A549 (cell line): ENCODE measurements around the gene ZNF532.

Experiments
- CTCF ChIP-seq: fragments of >200 bp; sonication (Bioruptor Twin); formaldehyde crosslinking; IDR thresholded peaks from 3 replicates; pipeline ENCODE4 v1.5.1; 2016
- EP300 ChIP-seq, 2 experiments: fragments of >200 bp; sonication (Bioruptor Twin); formaldehyde crosslinking; IDR thresholded peaks; 2 replicates in 1 of 2; 3 replicates in 1 of 2; pipeline ENCODE4 v1.6.1; 2016 to 2017
- GATA3 ChIP-seq: IDR thresholded peaks from 2 replicates; pipeline ENCODE4 v1.6.1; 2012; ENCODE audit warnings: borderline replicate concordance
- USF2 ChIP-seq: fragments of 450-650 bp; IDR thresholded peaks from 2 replicates; pipeline ENCODE4 v1.6.1; 2014; ENCODE audit warnings: antibody characterized with exemption

DNA sequence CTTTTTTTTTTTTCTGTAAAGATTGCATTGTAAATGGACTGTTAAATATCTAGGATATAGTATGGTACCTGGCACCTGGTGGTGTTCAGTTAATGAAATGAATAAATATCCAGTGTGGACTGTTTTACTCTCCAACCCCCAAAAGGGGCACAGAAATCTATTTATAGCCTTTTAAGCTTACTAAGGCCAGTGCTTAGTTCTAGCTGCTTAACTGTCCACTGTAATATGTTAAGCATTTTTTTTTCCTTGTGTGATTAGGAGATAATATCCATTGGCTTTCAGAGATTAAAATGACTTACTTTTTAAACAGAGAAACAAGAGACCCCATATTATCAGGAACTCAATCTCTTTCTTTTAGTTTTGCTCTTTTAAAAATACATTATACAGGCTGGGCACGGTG, 84.4 kb downstream of the ZNF532 start:
- no peak for TF ChIP-seq CTCF
- no peak for TF ChIP-seq GATA3
- no peak for TF ChIP-seq USF2
- no peak for TF ChIP-seq EP300 (IDR thresholded peaks at IDR 0.05)
